Omental fat pad (tissue), 4 donors: ENCODE measurements around the gene SNRNP40. TPM values are rescaled to one million over a fixed set of nuclear protein-coding genes. Genes with fewer than 3 reads are reported as not detected.

Source experiments
- total RNA-seq, 4 donors: library from RNA; depleted of rRNA; stranded (reverse); fragments of >200 nt; gene quantifications; one replicate each; pipeline ENCODE4 v1.1.0, GENCODE V29; 2016

Gene SNRNP40
- total RNA-seq, 4 donors from 2014 or later, result 32.5 to 53.2 (median 42.0) TPM

Other genes starting within 250 kb of the SNRNP40 start
- gene PUM1, start 231.1 kb downstream of the SNRNP40 start, total RNA-seq, result 100 to 1,000 TPM in 1 of 4 donors, 10 to 100 TPM in 3; 66.7 to 121 (median 83.9) TPM
- gene NKAIN1, start 56.9 kb downstream of the SNRNP40 start, total RNA-seq, result not detected
- 10 to 100 TPM; 18.3 to 22.5 (median 18.8) TPM for gene ZCCHC17, start 244 bp upstream of the SNRNP40 start, total RNA-seq
- 10 to 100 TPM in 3 of 4 donors, 1 to 10 TPM in 1; 4.9 to 15.6 (median 12.9) TPM for gene FABP3, start 76.3 kb upstream of the SNRNP40 start, total RNA-seq
- 10 to 100 TPM in 1 of 4 donors, 1 to 10 TPM in 3; 2.2 to 12.2 (median 5.4) TPM for gene SERINC2, start 116.4 kb upstream of the SNRNP40 start, total RNA-seq